Measurements from ENCODE around the gene PIGQ. TPM values are rescaled to one million over a fixed set of nuclear protein-coding genes. Genes with fewer than 3 reads are reported as not detected.

Gene PIGQ
- total and polyA plus RNA-seq, 2 donors (not counting 1 experiment from before 2014, with no cell fraction given) = 11.2 to 22.3 TPM

DNA sequence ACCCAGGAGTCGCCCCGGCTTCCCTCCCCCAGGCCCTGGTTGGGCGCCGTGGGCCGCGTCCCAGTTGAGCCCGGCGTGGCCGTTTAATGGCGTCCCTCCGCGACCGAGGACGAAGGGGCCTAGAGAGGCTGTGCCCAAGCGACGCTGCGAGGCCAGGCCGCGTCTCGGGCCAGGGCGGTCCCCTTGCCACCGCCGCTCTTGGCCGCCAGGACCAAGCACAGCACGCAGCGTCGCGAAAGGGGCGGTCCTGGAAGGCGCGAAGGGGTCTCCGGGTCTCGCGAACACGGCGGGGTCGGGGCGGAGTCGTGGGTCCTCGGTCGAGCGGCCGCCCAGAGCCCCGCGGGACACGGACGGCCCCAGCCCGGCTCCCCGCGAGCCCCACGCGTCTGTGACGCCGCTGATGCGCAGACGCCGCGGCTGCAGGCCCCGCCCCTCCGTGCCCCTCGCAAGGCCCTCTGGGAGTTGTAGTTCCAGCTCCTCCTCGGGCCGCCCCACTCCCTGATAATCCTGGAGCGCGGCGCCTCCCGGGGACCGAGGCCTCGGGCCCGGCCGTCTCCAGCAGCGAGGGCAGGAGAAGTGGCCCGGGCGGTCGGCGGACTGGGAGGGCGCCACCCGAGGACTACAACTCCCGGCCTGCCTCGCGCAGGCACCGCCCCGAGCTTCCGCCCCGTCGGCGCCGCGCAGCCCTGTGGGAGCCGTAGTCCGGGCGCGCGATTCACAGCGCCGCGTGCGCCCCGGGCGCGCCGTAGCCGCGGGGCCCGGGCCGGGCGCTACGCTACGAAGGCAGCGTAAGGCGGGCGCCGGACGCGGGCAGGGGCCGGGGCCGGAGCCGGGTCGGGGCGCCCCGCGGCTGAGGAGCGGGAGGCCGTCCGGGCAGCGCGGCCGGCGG is 42.5 kb upstream of the PIGQ start, which contains the start of gene CAPN15:
CAPN15 (plus strand) TSS at position 698 of the 889 bp plus-strand sequence. CDS start 19,127 bp downstream, outside the sequence.
- H4K20me1 ChIP-seq (ENCODE audit: control insufficient read depth, extremely low read depth, insufficient read depth, low read length) = no peaks in the 10 kb centered on the region
- no peaks in the 10 kb centered on the region for H3K27me3 ChIP-seq (ENCODE audit: control insufficient read depth, insufficient read depth, low read length)
- peaks cover 54% of the 10 kb centered on the region for H3K79me2 ChIP-seq (ENCODE audit: control insufficient read depth, insufficient read depth, low read length)
- peak within 1 kb of the TSS; percentile 90 for H3K27ac ChIP-seq (ENCODE audit: insufficient read depth, low read length)
- TF ChIP-seq, protein P1, sequence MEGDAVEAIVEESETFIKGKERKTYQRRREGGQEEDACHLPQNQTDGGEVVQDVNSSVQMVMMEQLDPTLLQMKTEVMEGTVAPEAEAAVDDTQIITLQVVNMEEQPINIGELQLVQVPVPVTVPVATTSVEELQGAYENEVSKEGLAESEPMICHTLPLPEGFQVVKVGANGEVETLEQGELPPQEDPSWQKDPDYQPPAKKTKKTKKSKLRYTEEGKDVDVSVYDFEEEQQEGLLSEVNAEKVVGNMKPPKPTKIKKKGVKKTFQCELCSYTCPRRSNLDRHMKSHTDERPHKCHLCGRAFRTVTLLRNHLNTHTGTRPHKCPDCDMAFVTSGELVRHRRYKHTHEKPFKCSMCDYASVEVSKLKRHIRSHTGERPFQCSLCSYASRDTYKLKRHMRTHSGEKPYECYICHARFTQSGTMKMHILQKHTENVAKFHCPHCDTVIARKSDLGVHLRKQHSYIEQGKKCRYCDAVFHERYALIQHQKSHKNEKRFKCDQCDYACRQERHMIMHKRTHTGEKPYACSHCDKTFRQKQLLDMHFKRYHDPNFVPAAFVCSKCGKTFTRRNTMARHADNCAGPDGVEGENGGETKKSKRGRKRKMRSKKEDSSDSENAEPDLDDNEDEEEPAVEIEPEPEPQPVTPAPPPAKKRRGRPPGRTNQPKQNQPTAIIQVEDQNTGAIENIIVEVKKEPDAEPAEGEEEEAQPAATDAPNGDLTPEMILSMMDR (conservative IDR thresholded peaks at IDR 0.05 in 1 of 2, IDR thresholded peaks at IDR 0.05 in 1 of 2; ENCODE audit: low read depth in 1 of 2, low read length in 2 of 2) = no peak
- no peak for TF ChIP-seq EZH2 (IDR thresholded peaks at IDR 0.05; ENCODE audit: low read length, missing control alignments)
- H3K9ac ChIP-seq (ENCODE audit: insufficient read depth, low read length) = peak within 1 kb of the TSS; percentile 92
- H3K4me1 ChIP-seq (ENCODE audit: control insufficient read depth, extremely low read depth, insufficient read depth, low read length) = peaks cover 14% of the 10 kb centered on the region
- H3K4me2 ChIP-seq (ENCODE audit: extremely low read depth, insufficient read depth, low read length) = peak within 1 kb of the TSS; percentile 98
- peak; percentile 83 to 86 for DNase-seq (ENCODE audit: low read depth in 2 of 2)
- no peaks in the 10 kb centered on the region for H3K9me3 ChIP-seq (ENCODE audit: control insufficient read depth, insufficient read depth, low read depth, low read length)
- H3K4me3 ChIP-seq (replicated peaks in 1 of 4; ENCODE audit: control extremely low read depth in 1 of 4, insufficient read depth in 1 of 4, low read depth in 3 of 4, low read length in 4 of 4) = peak within 1 kb of the TSS; percentile 70 to 91 (median 86)
- peak within 1 kb of the TSS; percentile 53 for H2AFZ ChIP-seq (ENCODE audit: low read length)
- H3K36me3 ChIP-seq (ENCODE audit: control insufficient read depth, insufficient read depth, low read length) = peaks cover 6% of the 10 kb centered on the region

DNA sequence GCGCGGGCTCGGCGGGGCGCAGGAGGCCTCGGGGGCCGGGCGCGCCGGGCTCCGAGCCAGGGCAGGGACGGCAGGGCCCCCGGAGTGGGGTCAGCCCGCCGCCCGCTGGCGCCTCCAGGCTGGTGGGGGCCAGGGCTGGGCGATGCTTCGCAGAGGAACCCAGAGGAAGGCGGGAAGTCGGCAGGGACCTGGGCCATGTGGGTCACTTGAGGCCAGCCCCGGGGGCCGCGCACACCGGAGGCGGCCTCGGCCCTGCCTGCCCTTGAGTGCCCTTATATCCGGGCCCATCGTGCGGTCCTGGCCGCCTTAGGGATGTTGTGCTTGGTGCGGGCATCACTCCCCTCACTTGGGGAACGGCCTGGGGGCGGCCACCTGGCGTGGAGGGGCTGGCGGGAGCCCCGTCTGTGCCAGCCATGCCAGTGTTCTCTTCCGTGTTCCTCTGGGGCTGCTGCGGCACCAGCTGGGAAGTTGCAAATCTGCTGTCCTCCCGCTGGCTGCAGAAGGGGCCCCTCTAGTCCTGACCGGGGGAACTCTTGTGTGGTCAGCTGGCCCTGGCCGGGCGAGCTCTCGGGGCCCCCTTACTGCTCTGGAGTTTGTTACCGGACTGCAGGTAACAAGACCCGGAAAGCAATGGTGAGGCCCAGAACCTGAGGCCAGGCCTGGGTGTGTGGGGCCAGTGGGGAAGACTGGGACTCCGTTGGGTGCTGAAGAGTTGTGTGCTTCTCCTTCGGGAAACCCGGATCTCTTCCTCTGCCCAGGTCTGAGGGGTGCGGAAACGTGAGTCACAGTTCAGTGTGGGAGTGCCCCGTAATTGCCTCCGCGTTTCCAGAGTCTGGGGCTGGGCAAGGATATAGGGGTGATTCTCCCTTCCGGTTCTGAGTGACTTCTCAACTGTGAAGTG is 41.4 kb upstream of the PIGQ start:
- H3K79me2 ChIP-seq (ENCODE audit: control insufficient read depth, insufficient read depth, low read length) = peaks cover 58% of the 10 kb centered on the region
- H3K36me3 ChIP-seq (ENCODE audit: control insufficient read depth, insufficient read depth, low read length) = peaks cover 6% of the 10 kb centered on the region
- no peaks in the 10 kb centered on the region for H3K27me3 ChIP-seq (ENCODE audit: control insufficient read depth, insufficient read depth, low read length)
- peak overlapping the region; percentile 84 for H3K9ac ChIP-seq (ENCODE audit: insufficient read depth, low read length)
- TF ChIP-seq, protein P1 (conservative IDR thresholded peaks at IDR 0.05 in 1 of 2, IDR thresholded peaks at IDR 0.05 in 1 of 2; ENCODE audit: low read depth in 1 of 2, low read length in 2 of 2) = no peak
- no peak for TF ChIP-seq EZH2 (IDR thresholded peaks at IDR 0.05; ENCODE audit: low read length, missing control alignments)
- DNase-seq (ENCODE audit: low read depth in 2 of 2) = peak; percentile 56 to 64
- peak overlapping the region; percentile 70 to 91 (median 82) for H3K4me3 ChIP-seq (replicated peaks in 1 of 4; ENCODE audit: control extremely low read depth in 1 of 4, insufficient read depth in 1 of 4, low read depth in 3 of 4, low read length in 4 of 4)
- no peaks in the 10 kb centered on the region for H4K20me1 ChIP-seq (ENCODE audit: control insufficient read depth, extremely low read depth, insufficient read depth, low read length)
- H3K4me2 ChIP-seq (ENCODE audit: extremely low read depth, insufficient read depth, low read length) = peak overlapping the region; percentile 64
- H3K9me3 ChIP-seq (ENCODE audit: control insufficient read depth, insufficient read depth, low read depth, low read length) = no peaks in the 10 kb centered on the region
- no peak overlapping the region for H2AFZ ChIP-seq (ENCODE audit: low read length)
- H3K4me1 ChIP-seq (ENCODE audit: control insufficient read depth, extremely low read depth, insufficient read depth, low read length) = peaks cover 14% of the 10 kb centered on the region
- peak overlapping the region; percentile 82 for H3K27ac ChIP-seq (ENCODE audit: insufficient read depth, low read length)
